ENCODE data around the gene ATG12. TPM values are rescaled to one million over a fixed set of nuclear protein-coding genes. Genes with fewer than 3 reads are reported as not detected.

The ATG12 gene
- total and polyA plus RNA-seq, 2 experiments from 2014 or later, result 66.0 to 85.7 TPM

DNA sequence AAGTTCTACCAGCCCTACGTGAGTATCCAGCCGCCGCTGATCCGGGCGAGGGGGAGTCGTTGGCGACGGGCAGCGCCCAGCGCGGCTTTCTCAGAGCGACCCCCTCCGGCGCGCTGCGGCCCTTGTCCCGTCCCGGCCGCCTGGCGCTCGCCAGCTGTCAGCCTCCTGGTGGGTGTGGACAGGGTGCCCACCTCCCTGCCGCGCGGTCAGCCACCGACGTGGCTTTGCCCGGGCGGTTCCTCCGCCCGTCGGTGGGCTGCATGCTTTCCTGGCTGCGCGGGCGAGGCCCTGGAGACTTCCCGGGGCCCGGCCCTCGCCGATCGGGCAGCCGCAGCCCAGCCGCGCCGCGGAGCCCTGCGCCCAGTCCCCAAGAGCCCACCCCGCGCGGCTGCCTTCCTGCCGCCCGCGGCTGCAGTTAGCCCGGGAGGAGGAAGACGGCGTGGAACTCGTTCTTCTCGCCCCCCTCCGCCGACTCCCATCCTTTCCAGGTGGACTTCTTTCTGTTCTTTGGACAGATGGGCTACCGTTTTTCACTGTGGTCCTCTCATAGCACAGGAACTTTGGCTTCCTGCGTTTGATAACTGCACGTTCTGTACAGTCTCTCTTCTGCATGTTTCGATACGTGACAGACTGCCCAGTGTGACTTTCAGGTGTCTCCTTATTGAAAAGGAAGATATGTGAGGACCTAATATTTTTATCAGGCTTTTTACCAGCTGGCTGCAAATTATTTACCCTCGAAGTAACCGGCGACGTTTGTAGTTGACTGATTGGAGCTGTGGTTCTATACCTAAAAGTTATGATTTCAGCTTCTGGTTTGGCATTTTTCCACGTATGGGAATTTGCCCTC lies 947 bp upstream of the ATG12 start:
- H3K4me2 ChIP-seq, result peak overlapping the region; percentile 91
- peaks cover 89% of the 10 kb centered on the region for H3K79me2 ChIP-seq
- H3K9me3 ChIP-seq (ENCODE audit: low read depth), result no peaks in the 10 kb centered on the region
- peaks cover 26% of the 10 kb centered on the region for H3K4me1 ChIP-seq (ENCODE audit: insufficient read depth)
- peak overlapping the region; percentile 72 for H3K4me3 ChIP-seq
- no peak for TF ChIP-seq EZH2 (IDR thresholded peaks at IDR 0.05; ENCODE audit: borderline replicate concordance)
- TF ChIP-seq, protein P1, sequence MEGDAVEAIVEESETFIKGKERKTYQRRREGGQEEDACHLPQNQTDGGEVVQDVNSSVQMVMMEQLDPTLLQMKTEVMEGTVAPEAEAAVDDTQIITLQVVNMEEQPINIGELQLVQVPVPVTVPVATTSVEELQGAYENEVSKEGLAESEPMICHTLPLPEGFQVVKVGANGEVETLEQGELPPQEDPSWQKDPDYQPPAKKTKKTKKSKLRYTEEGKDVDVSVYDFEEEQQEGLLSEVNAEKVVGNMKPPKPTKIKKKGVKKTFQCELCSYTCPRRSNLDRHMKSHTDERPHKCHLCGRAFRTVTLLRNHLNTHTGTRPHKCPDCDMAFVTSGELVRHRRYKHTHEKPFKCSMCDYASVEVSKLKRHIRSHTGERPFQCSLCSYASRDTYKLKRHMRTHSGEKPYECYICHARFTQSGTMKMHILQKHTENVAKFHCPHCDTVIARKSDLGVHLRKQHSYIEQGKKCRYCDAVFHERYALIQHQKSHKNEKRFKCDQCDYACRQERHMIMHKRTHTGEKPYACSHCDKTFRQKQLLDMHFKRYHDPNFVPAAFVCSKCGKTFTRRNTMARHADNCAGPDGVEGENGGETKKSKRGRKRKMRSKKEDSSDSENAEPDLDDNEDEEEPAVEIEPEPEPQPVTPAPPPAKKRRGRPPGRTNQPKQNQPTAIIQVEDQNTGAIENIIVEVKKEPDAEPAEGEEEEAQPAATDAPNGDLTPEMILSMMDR (IDR thresholded peaks at IDR 0.05; ENCODE audit: poor library complexity), result peak; percentile 35
- peak overlapping the region; percentile 94 for H3K27ac ChIP-seq
- peak; percentile 88 for DNase-seq (ENCODE audit: low spot score)
- H3K36me3 ChIP-seq (replicated peaks; ENCODE audit: insufficient read depth, low read depth), result no peaks in the 10 kb centered on the region
- peak overlapping the region; percentile 64 for H2AFZ ChIP-seq
- H3K27me3 ChIP-seq, result no peaks in the 10 kb centered on the region
- WGBS (ENCODE audit: low lambda C conversion rate, missing lambda C conversion rate), result 1% methylated on average over 58 of the region's 68 CpGs
- no peaks in the 10 kb centered on the region for H3K9me2 ChIP-seq (replicated peaks; ENCODE audit: insufficient read depth)
- peaks cover 62% of the 10 kb centered on the region for H4K20me1 ChIP-seq (ENCODE audit: insufficient read depth, poor library complexity, severe bottlenecking)

DNA sequence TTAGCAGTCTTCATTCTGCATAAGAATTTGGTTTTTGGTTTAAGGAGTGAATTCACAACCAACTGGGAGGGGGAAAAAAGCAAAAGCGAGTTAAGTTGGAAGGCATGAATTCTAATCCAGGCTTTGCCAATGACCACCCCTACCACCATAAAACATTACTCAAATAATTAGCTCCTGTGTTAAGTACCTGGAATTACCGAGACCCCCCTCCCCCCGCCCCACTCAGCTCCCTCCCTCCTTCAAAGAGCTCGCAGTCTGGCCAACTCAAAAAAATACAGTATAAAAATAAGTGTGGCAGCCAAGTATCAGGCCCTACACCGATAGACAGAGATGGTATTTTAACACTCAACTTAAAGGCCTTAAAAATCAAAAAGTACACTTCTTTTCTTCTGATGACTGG lies 492 bp downstream of the ATG12 start:
- WGBS (ENCODE audit: low lambda C conversion rate, missing lambda C conversion rate), result 0% methylated on average over 5 of the region's 5 CpGs

DNA sequence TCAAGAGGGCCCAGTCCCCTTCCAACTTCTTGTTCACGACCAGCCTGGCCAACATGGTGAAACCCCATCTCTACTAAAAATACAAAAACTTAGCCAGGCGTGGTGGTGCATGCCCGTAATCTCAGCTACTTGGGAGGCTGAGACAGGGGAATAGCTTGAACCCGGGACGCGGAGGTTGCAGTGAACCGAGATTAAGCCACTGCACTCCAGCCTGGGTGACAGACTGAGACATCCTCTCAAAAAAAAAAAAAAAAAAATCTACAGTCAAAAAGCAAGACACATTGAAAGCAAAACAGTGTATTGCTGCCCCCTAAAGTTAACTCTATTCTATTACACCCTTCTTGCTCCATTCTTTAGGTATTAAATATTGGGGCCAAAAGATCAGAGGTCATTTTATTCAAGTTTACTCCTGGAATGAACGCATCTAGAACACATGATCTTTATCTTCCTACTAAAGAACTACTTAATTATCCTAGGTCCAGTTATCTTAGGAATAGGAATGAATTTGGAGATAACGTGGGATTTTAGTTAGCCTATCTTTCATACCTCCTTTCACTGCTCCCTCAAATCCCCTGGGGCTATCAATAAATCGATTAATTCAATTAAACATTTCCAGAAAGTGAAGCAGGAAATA lies 2.4 kb downstream of the ATG12 start:
- Histone ChIP-seq H3K27me3 (no peaks in the 10 kb centered on the region), H3K4me2 (peak overlapping the region; percentile 88), H3K79me2 (peaks cover 68% of the 10 kb centered on the region), H3K27ac (no peak overlapping the region), H2AFZ (no peak overlapping the region), H4K20me1 (ENCODE audit: insufficient read depth, poor library complexity, severe bottlenecking) (peaks cover 49% of the 10 kb centered on the region), H3K4me1 (ENCODE audit: insufficient read depth) (peaks cover 24% of the 10 kb centered on the region), H3K36me3 (replicated peaks; ENCODE audit: insufficient read depth, low read depth) (no peaks in the 10 kb centered on the region), H3K9me2 (replicated peaks; ENCODE audit: insufficient read depth) (no peaks in the 10 kb centered on the region), H3K4me3 (no peak overlapping the region), H3K9me3 (ENCODE audit: low read depth) (no peaks in the 10 kb centered on the region)
- 54% methylated on average over 10 of the region's 10 CpGs for WGBS (ENCODE audit: low lambda C conversion rate, missing lambda C conversion rate)
- no peak for TF ChIP-seq EZH2phosphoT487 (IDR thresholded peaks at IDR 0.05; ENCODE audit: low read depth, severe bottlenecking, unreplicated experiment)
- TF ChIP-seq, protein P1 (IDR thresholded peaks at IDR 0.05; ENCODE audit: poor library complexity), result peak; percentile 66
- TF ChIP-seq EZH2 (IDR thresholded peaks at IDR 0.05; ENCODE audit: borderline replicate concordance), result no peak
- DNase-seq (ENCODE audit: low spot score), result peak; percentile 65

More for the DNA sequence above, 492 bp downstream of the ATG12 start:
- Histone ChIP-seq H3K4me1 (ENCODE audit: insufficient read depth) (peaks cover 26% of the 10 kb centered on the region), H3K27me3 (no peaks in the 10 kb centered on the region), H3K27ac (peak overlapping the region; percentile 94), H3K4me2 (peak overlapping the region; percentile 88), H3K79me2 (peaks cover 87% of the 10 kb centered on the region), H4K20me1 (ENCODE audit: insufficient read depth, poor library complexity, severe bottlenecking) (peaks cover 63% of the 10 kb centered on the region), H2AFZ (peak overlapping the region; percentile 67), H3K36me3 (replicated peaks; ENCODE audit: insufficient read depth, low read depth) (no peaks in the 10 kb centered on the region), H3K4me3 (peak overlapping the region; percentile 72), H3K9me3 (ENCODE audit: low read depth) (no peaks in the 10 kb centered on the region), H3K9me2 (replicated peaks; ENCODE audit: insufficient read depth) (no peaks in the 10 kb centered on the region)
- no peak for DNase-seq (ENCODE audit: low spot score)
- TF ChIP-seq EZH2 (IDR thresholded peaks at IDR 0.05; ENCODE audit: borderline replicate concordance), result no peak
- TF ChIP-seq EZH2phosphoT487 (IDR thresholded peaks at IDR 0.05; ENCODE audit: low read depth, severe bottlenecking, unreplicated experiment), result no peak
- TF ChIP-seq, protein P1 (IDR thresholded peaks at IDR 0.05; ENCODE audit: poor library complexity), result no peak

Measured in hepatocyte (in vitro differentiated cells).